ENCODE measurements around the gene C1orf232.

Gene C1orf232

GRCh38 chr1:26130695-26131094, 38.1 kb downstream of the C1orf232 start:
- H3K4me3 ChIP-seq (ENCODE audit: low read depth, low read length) = no peak overlapping the region
- TF ChIP-seq CTCF (IDR thresholded peaks at IDR 0.05; ENCODE audit: control insufficient read depth, extremely low read depth, insufficient read depth) = no peak
- no peak for DNase-seq (ENCODE audit: low read depth)

GRCh38 chr1:26129778-26130177, 39.0 kb downstream of the C1orf232 start:
- no peak for TF ChIP-seq CTCF (IDR thresholded peaks at IDR 0.05; ENCODE audit: control insufficient read depth, extremely low read depth, insufficient read depth)
- H3K4me3 ChIP-seq (ENCODE audit: low read depth, low read length) = no peak overlapping the region
- DNase-seq (ENCODE audit: low read depth) = no peak

GRCh38 chr1:26127235-26128163, 41.3 kb downstream of the C1orf232 start:
- no peak overlapping the region for H3K4me3 ChIP-seq (ENCODE audit: low read depth, low read length)
- no peak for DNase-seq (ENCODE audit: low read depth)
- TF ChIP-seq CTCF (IDR thresholded peaks at IDR 0.05; ENCODE audit: control insufficient read depth, extremely low read depth, insufficient read depth) = no peak

- DNase-seq (ENCODE audit: low read depth) = no peak
- no peak overlapping the region for H3K4me3 ChIP-seq (ENCODE audit: low read depth, low read length)
- TF ChIP-seq CTCF (IDR thresholded peaks at IDR 0.05; ENCODE audit: control insufficient read depth, extremely low read depth, insufficient read depth) = no peak
Observed at GRCh38 chr1:26126321-26127084, 42.3 kb downstream of the C1orf232 start.

GRCh38 chr1:26125946-26126320, 42.8 kb downstream of the C1orf232 start:
- no peak for TF ChIP-seq CTCF (IDR thresholded peaks at IDR 0.05; ENCODE audit: control insufficient read depth, extremely low read depth, insufficient read depth)
- DNase-seq (ENCODE audit: low read depth) = no peak
- H3K4me3 ChIP-seq (ENCODE audit: low read depth, low read length) = no peak overlapping the region

- H3K4me3 ChIP-seq (ENCODE audit: low read depth, low read length) = no peak overlapping the region
- DNase-seq (ENCODE audit: low read depth) = no peak
- no peak for TF ChIP-seq CTCF (IDR thresholded peaks at IDR 0.05; ENCODE audit: control insufficient read depth, extremely low read depth, insufficient read depth)
Observed at GRCh38 chr1:26125382-26125781, 43.4 kb downstream of the C1orf232 start.
